ENCODE data around the gene COL24A1. TPM values are rescaled to one million over a fixed set of nuclear protein-coding genes. Genes with fewer than 3 reads are reported as not detected.

The COL24A1 gene
- total and polyA plus RNA-seq, 2 donors from 2014 or later, result 0.47 to 0.54 TPM

- H3K27ac ChIP-seq (ENCODE audit: low read depth in 2 of 2, low read length in 2 of 2), result no peak overlapping the region
- intact Hi-C loops (cut with DNase I), result no loop called here
- no peak for FAIRE-seq
- no peaks in the 10 kb centered on the region for H3K9me3 ChIP-seq (ENCODE audit: control insufficient read depth in 2 of 3, insufficient read depth in 1 of 3, low read length in 3 of 3)
- no peak for DNase-seq
- no peak for TF ChIP-seq CTCF (IDR thresholded peaks at IDR 0.05; ENCODE audit: borderline replicate concordance, extremely low read depth, insufficient read depth)
- H3K27me3 ChIP-seq (ENCODE audit: control insufficient read depth, insufficient read depth, low read length), result no peaks in the 10 kb centered on the region
- H3K4me3 ChIP-seq (ENCODE audit: low read length in 3 of 3), result no peak overlapping the region
- no peak overlapping the region for H3K9ac ChIP-seq (ENCODE audit: low read length in 3 of 3)
- no peaks in the 10 kb centered on the region for H3K36me3 ChIP-seq (ENCODE audit: control insufficient read depth in 2 of 3, insufficient read depth in 3 of 3, low read length in 3 of 3)
- no peaks in the 10 kb centered on the region for H3K4me1 ChIP-seq (ENCODE audit: control insufficient read depth in 2 of 3, insufficient read depth in 2 of 3, low read depth in 1 of 3, low read length in 3 of 3)
Observed at GRCh38 chr1:86035101-86035500, 121.5 kb downstream of the COL24A1 start.

- DNase-seq (no peak), FAIRE-seq (no peak)
- intact Hi-C loops (cut with DNase I), result no loop called here
- Histone ChIP-seq H3K9me3 (ENCODE audit: control insufficient read depth in 2 of 3, insufficient read depth in 1 of 3, low read length in 3 of 3) (no peaks in the 10 kb centered on the region), H3K27ac (ENCODE audit: low read depth in 2 of 2, low read length in 2 of 2) (no peak overlapping the region), H3K4me1 (ENCODE audit: control insufficient read depth in 2 of 3, insufficient read depth in 2 of 3, low read depth in 1 of 3, low read length in 3 of 3) (no peaks in the 10 kb centered on the region), H3K9ac (ENCODE audit: low read length in 3 of 3) (no peak overlapping the region), H3K4me3 (ENCODE audit: low read length in 3 of 3) (no peak overlapping the region), H3K36me3 (ENCODE audit: control insufficient read depth in 2 of 3, insufficient read depth in 3 of 3, low read length in 3 of 3) (no peaks in the 10 kb centered on the region), H3K27me3 (ENCODE audit: control insufficient read depth, insufficient read depth, low read length) (no peaks in the 10 kb centered on the region)
- no peak for TF ChIP-seq CTCF (IDR thresholded peaks at IDR 0.05; ENCODE audit: borderline replicate concordance, extremely low read depth, insufficient read depth)
Observed at GRCh38 chr1:86030180-86030579, 126.4 kb downstream of the COL24A1 start.

- FAIRE-seq (peak; percentile 90), DNase-seq (peak in 2 of 5 donors; percentile 64 to 65)
- Histone ChIP-seq H3K4me3 (ENCODE audit: low read length in 3 of 3) (no peak overlapping the region), H3K36me3 (ENCODE audit: control insufficient read depth in 2 of 3, insufficient read depth in 3 of 3, low read length in 3 of 3) (no peaks in the 10 kb centered on the region), H3K4me1 (ENCODE audit: control insufficient read depth in 2 of 3, insufficient read depth in 2 of 3, low read depth in 1 of 3, low read length in 3 of 3) (no peaks in the 10 kb centered on the region), H3K9me3 (ENCODE audit: control insufficient read depth in 2 of 3, insufficient read depth in 1 of 3, low read length in 3 of 3) (no peaks in the 10 kb centered on the region), H3K9ac (ENCODE audit: low read length in 3 of 3) (no peak overlapping the region), H3K27ac (ENCODE audit: low read depth in 2 of 2, low read length in 2 of 2) (no peak overlapping the region), H3K27me3 (ENCODE audit: control insufficient read depth, insufficient read depth, low read length) (no peaks in the 10 kb centered on the region)
- peak; percentile 54 for TF ChIP-seq CTCF (IDR thresholded peaks at IDR 0.05; ENCODE audit: borderline replicate concordance, extremely low read depth, insufficient read depth)
- intact Hi-C loops (cut with DNase I), result no loop called here
Observed at GRCh38 chr1:86018283-86018923, 138.2 kb downstream of the COL24A1 start.
